Kidney (tissue), 14 donors: ENCODE data around the gene CENPN. TPM values are rescaled to one million over a fixed set of nuclear protein-coding genes. Genes with fewer than 3 reads are reported as not detected.

ENCODE experiments used
- DNase-seq, 5 donors: peaks; one replicate each; pipeline ENCODE4 v3.0.0-alpha.2; 2013 to 2020
- FAIRE-seq: peaks from 2 replicates; lab custom pipeline; 2012; peaks lifted over from hg19 to GRCh38; lab: Jason Lieb, UNC
- H3K27ac ChIP-seq, 2 donors: one replicate each; pipeline ENCODE4 v1.7.0; 2013; ENCODE audit warnings: low read depth in 2 of 2, low read length in 2 of 2, inconsistent platforms in 1 of 2
- H3K27me3 ChIP-seq: one replicate; pipeline ENCODE4 v1.7.1; 2013; ENCODE audit warnings: low read length, inconsistent platforms; ENCODE audit not compliant: control insufficient read depth, insufficient read depth
- H3K36me3 ChIP-seq, 3 donors: one replicate each; pipeline versions ENCODE4 v1.7.0 to v1.7.1; 2013; ENCODE audit warnings: low read length in 3 of 3, control low read depth in 1 of 3, inconsistent platforms in 1 of 3; ENCODE audit not compliant: insufficient read depth in 3 of 3, control insufficient read depth in 2 of 3
- H3K4me1 ChIP-seq, 3 donors: one replicate each; pipeline versions ENCODE4 v1.7.0 to v1.7.1; 2013; ENCODE audit warnings: low read length in 3 of 3, inconsistent platforms in 1 of 3, low read depth in 1 of 3; ENCODE audit not compliant: control insufficient read depth in 2 of 3, insufficient read depth in 2 of 3
- H3K4me3 ChIP-seq, 3 donors: one replicate each; pipeline versions ENCODE4 v1.7.0 to v1.8.1; 2013; ENCODE audit warnings: low read length in 3 of 3, control low read depth in 1 of 3, inconsistent platforms in 1 of 3
- H3K9ac ChIP-seq, 3 donors: one replicate each; pipeline versions ENCODE4 v1.7.0 to v1.7.1; 2013; ENCODE audit warnings: low read length in 3 of 3, control low read depth in 1 of 3, inconsistent platforms in 1 of 3
- H3K9me3 ChIP-seq, 3 donors: one replicate each; pipeline versions ENCODE4 v1.7.0 to v1.7.1; 2013; ENCODE audit warnings: low read length in 3 of 3, control low read depth in 1 of 3, inconsistent platforms in 1 of 3; ENCODE audit not compliant: control insufficient read depth in 2 of 3, insufficient read depth in 1 of 3
- intact Hi-C: fragments of 100-400 bp; cut with DNase I; formaldehyde crosslinking; loops from one replicate; pipeline ENCODE4 v1.11.1; 2022
- polyA plus RNA-seq: library from polyadenylated mRNA; stranded (reverse); fragments of 350-450 nt; fragmentation: Illumina TruSeq; extraction: RNeasy Lipid Tissue Mini Kit (QIAGEN cat#74804); gene quantifications from one replicate; pipeline ENCODE4 v1.2.3, GENCODE V29; 2014; ENCODE audit warnings: low read depth, low replicate concordance; ENCODE audit not compliant: insufficient read depth
- total RNA-seq: library from RNA; stranded (reverse); fragmentation: NEBNext Ultra II Directional; extraction: Animal tissue kit (Norgen Biotek cat#: 25700); gene quantifications from one replicate; pipeline ENCODE4 v1.2.1, GENCODE V29; 2021
- TF ChIP-seq, protein P1 (sequence below): IDR thresholded peaks from 3 replicates; pipeline ENCODE4 v1.5.1; 2012; ENCODE audit warnings: mild to moderate bottlenecking, moderate library complexity, borderline replicate concordance; ENCODE audit not compliant: insufficient read depth; ENCODE audit errors: extremely low read depth
- donor health status: control.
- donor health status: control.
- donor health status: control.
- donor health status: control.
- donor health status: control.
- donor health status: DM: yes; HTN: yes; CAD: no.
- donor health status: Normal renal cell carcinoma (clear cell type).

CENPN gene
- total and polyA plus RNA-seq, 2 donors from 2014 or later = 2.0 to 4.1 TPM

- TF ChIP-seq, protein P1, sequence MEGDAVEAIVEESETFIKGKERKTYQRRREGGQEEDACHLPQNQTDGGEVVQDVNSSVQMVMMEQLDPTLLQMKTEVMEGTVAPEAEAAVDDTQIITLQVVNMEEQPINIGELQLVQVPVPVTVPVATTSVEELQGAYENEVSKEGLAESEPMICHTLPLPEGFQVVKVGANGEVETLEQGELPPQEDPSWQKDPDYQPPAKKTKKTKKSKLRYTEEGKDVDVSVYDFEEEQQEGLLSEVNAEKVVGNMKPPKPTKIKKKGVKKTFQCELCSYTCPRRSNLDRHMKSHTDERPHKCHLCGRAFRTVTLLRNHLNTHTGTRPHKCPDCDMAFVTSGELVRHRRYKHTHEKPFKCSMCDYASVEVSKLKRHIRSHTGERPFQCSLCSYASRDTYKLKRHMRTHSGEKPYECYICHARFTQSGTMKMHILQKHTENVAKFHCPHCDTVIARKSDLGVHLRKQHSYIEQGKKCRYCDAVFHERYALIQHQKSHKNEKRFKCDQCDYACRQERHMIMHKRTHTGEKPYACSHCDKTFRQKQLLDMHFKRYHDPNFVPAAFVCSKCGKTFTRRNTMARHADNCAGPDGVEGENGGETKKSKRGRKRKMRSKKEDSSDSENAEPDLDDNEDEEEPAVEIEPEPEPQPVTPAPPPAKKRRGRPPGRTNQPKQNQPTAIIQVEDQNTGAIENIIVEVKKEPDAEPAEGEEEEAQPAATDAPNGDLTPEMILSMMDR = no peak
- FAIRE-seq (no peak), DNase-seq (no peak)
- Histone ChIP-seq H3K9me3 (peaks cover 0 to 7% (median 0%) of the 10 kb centered on the region in 3 donors), H3K9ac (no peak overlapping the region), H3K36me3 (no peaks in the 10 kb centered on the region), H3K4me3 (no peak overlapping the region), H3K4me1 (no peaks in the 10 kb centered on the region), H3K27me3 (no peaks in the 10 kb centered on the region), H3K27ac (no peak overlapping the region)
- intact Hi-C loops = no loop called here
These were observed 46.7 kb downstream of the CENPN start for GRCh38 chr16:81053761-81054160.

DNA sequence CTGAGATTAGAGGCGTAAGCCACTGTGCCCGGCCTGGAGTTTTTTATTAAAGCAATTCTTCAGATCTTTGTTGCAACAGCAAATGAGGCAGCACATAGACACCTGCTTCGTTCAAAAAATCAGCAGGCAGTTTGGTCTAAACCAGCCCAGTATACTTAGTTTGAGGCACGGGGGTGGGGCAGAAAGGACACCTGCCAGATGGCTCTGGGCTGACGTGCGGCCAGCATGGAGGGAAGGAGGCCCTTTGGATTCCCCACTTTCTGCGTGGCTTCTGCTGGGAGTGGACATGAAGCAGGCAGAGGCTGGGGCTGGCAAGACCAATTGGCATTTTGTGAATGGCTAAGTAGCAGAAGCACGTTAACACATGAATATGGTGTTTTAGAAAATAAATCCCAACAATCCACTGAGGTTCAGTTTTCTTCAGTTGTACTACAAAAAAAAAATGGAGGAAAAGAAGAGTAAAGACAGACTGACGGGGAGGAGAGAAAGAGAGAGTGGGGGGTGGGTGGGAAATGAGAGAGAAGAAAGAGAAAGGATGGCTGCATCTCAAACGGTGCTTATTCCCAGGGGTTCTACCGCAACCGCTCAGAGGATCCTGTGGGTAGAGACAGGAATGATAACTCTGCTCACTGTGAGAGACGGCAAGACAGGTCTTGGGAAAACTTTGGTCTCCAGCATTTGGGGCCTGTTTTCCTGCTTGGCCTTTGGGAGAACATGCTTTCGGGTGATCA lies 53.7 kb downstream of the CENPN start:
- FAIRE-seq (no peak), DNase-seq (no peak)
- H3K27me3 ChIP-seq = no peaks in the 10 kb centered on the region
- no peak overlapping the region for H3K9ac ChIP-seq
- no peaks in the 10 kb centered on the region for H3K9me3 ChIP-seq
- intact Hi-C loops = no loop called here
- H3K4me1 ChIP-seq = no peaks in the 10 kb centered on the region
- H3K36me3 ChIP-seq = no peaks in the 10 kb centered on the region
- no peak overlapping the region for H3K27ac ChIP-seq
- H3K4me3 ChIP-seq = no peak overlapping the region
- TF ChIP-seq, protein P1 = no peak

- Histone ChIP-seq H3K9ac (no peak overlapping the region), H3K4me3 (no peak overlapping the region), H3K4me1 (no peaks in the 10 kb centered on the region), H3K36me3 (no peaks in the 10 kb centered on the region), H3K9me3 (no peaks in the 10 kb centered on the region), H3K27ac (no peak overlapping the region), H3K27me3 (no peaks in the 10 kb centered on the region)
- DNase-seq (no peak), FAIRE-seq (no peak)
- TF ChIP-seq, protein P1 = no peak
- intact Hi-C loops = no loop called here
These were observed 54.3 kb downstream of the CENPN start for GRCh38 chr16:81061307-81061640.
